ENCODE data around the gene DNAJB1. TPM values are rescaled to one million over a fixed set of nuclear protein-coding genes. Genes with fewer than 3 reads are reported as not detected.

DNAJB1 gene
- polyA plus RNA-seq, 1 experiment: 88.3 TPM

DNA sequence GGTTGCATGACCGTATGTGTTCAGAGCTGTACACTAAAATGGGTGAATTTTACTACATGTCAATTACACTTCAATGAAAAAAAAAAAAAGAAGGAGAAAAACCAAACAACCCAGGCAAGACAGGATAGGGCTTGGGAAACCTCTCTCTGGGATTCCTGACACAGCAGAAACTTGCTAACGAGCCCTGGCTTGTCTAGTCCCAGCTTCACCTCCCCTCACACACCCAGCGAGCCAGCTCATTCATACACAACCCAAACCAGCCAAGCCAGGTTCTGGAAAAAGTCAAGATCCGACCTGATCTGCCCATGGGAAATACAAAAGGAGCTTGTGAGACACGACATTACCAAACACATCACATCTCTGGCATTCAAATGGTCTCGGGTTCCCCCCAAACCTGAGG, 7.5 kb upstream of the DNAJB1 start:
- POLR2A ChIA-PET: interaction anchor here (0.5 to 0.8 kb wide), 2 partner anchors 16 to 27 kb away, joined by 3 to 4 read pairs; no protein-coding TSS in a partner anchor
- no peaks in the 10 kb centered on the region for H3K9me3 ChIP-seq (ENCODE audit: control insufficient read depth, insufficient read depth, low read length)
- CTCF ChIA-PET: interaction anchor here (1.7 kb wide), 1 partner anchor 31 kb away, joined by 6 read pairs; no protein-coding TSS in a partner anchor
- H3K27ac ChIP-seq (ENCODE audit: low read depth, low read length): no peak overlapping the region
- DNase-seq (ENCODE audit: low read depth, low spot score): no peak
- no peak overlapping the region for H3K4me3 ChIP-seq (ENCODE audit: low read depth, low read length)
- TF ChIP-seq, protein P1, sequence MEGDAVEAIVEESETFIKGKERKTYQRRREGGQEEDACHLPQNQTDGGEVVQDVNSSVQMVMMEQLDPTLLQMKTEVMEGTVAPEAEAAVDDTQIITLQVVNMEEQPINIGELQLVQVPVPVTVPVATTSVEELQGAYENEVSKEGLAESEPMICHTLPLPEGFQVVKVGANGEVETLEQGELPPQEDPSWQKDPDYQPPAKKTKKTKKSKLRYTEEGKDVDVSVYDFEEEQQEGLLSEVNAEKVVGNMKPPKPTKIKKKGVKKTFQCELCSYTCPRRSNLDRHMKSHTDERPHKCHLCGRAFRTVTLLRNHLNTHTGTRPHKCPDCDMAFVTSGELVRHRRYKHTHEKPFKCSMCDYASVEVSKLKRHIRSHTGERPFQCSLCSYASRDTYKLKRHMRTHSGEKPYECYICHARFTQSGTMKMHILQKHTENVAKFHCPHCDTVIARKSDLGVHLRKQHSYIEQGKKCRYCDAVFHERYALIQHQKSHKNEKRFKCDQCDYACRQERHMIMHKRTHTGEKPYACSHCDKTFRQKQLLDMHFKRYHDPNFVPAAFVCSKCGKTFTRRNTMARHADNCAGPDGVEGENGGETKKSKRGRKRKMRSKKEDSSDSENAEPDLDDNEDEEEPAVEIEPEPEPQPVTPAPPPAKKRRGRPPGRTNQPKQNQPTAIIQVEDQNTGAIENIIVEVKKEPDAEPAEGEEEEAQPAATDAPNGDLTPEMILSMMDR (IDR thresholded peaks at IDR 0.05; ENCODE audit: low read depth, low read length): no peak
- H3K27me3 ChIP-seq (ENCODE audit: control insufficient read depth, insufficient read depth, low read length): no peaks in the 10 kb centered on the region

DNA sequence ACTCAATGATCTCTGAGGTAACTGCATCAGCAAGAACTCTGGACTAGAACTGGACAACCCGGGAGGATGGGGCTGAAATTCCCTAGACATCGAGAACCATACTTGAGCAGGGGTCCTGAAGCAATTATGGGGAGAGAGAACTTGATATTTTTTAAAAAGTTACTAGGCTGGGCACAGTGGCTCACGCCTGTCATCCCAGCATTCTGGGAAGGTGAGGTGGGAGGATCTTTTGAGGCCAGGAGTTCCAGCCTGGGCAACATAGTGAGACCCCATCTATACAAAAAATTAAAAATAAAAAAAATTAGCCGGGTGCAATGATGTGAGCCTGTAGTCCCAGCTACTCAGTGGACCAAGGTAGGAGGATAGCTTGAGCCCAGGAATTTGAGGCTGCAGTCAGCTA, 2.3 kb upstream of the DNAJB1 start:
- Histone ChIP-seq H3K27me3 (ENCODE audit: control insufficient read depth, insufficient read depth, low read length) (no peaks in the 10 kb centered on the region), H3K27ac (ENCODE audit: low read depth, low read length) (peak overlapping the region; percentile 70), H3K4me3 (ENCODE audit: low read depth, low read length) (no peak overlapping the region), H3K9me3 (ENCODE audit: control insufficient read depth, insufficient read depth, low read length) (no peaks in the 10 kb centered on the region; the same call in 1 of the 2 replicates)
- POLR2A ChIA-PET: interaction anchor here (0.6 kb wide), 1 partner anchor 11 kb away, joined by 3 read pairs; no protein-coding TSS in a partner anchor
- TF ChIP-seq, protein P1 (IDR thresholded peaks at IDR 0.05; ENCODE audit: low read depth, low read length): no peak
- CTCF ChIA-PET: interaction anchor here (1.6 kb wide), 1 partner anchor 40 kb away, joined by 3 read pairs; no protein-coding TSS in a partner anchor
- DNase-seq (ENCODE audit: low read depth, low spot score): no peak

DNA sequence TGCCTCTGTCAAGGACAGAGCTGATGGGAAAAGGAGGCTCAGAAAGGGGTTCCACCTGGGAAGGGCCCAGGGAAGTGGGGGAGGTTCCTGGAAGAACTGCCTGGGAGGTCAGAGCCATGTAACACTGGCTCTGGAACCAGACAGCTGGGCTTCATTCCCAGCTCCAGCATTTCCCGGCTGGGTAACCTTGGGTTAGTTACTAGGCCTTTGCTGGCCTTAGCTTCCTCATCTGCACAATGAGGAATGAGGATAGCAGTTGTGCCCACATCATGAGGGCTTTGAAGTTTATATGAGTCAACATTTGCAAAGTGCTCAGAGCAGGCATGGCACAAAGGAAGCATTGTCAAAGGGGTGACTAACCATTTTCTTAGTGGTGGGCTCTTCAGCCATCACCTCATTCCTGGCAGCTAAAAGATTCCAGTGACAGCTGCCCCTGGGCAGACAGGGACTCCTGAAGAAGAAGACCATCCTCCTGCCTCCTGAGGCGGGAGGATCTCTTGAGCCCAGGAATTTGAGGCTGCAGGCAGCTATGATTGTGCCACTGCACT, 1.7 kb upstream of the DNAJB1 start:
- POLR2A ChIA-PET: interaction anchor here (0.5 to 0.8 kb wide), 6 partner anchors 9 to 689 kb away, joined by 3 read pairs; no protein-coding TSS in a partner anchor
- CTCF ChIA-PET: interaction anchor here (1.6 kb wide), 1 partner anchor 40 kb away, joined by 3 read pairs; no protein-coding TSS in a partner anchor

DNA sequence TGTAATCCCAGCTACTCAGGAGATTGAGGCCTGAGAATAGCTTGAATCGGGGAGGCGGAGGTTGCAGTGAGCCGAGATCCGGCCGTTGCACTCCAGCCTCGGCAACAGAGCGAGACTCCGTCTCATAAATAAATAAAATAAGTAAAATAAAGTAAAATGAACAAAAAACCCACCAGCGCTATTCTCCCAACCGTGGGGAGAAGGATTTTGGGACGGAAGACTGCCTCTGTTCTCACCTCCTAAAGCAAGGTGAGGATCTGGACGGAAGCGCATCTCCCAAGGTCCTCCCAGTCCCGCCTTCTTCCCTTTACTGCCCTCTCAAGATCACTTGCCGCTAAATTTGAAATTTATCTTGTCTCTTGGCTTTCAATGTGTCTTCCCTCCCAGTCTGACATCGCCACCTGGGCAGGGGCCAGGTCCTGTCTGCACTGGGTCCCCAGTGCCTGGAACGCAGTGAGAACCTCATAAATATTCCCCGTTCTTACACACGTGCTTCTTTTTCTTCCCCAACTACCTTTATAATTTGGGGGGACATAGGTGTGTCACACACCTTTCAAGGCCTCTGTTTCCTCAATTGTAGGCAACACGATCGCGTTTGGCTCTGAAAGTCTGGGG, 1.2 kb upstream of the DNAJB1 start:
- H3K4me3 ChIP-seq (ENCODE audit: low read depth, low read length): no peak overlapping the region
- no peaks in the 10 kb centered on the region; the same call in 1 of the 2 replicates for H3K9me3 ChIP-seq (ENCODE audit: control insufficient read depth, insufficient read depth, low read length)
- H3K27me3 ChIP-seq (ENCODE audit: control insufficient read depth, insufficient read depth, low read length): no peaks in the 10 kb centered on the region
- ChIA-PET POLR2A (interaction anchor here (0.5 to 0.8 kb wide), 5 partner anchors 8 to 690 kb away, joined by 3 read pairs; no protein-coding TSS in a partner anchor), CTCF (interaction anchor here (0.5 to 1.6 kb wide), 2 partner anchors 29 to 39 kb away, joined by 3 read pairs; no protein-coding TSS in a partner anchor)
- H3K27ac ChIP-seq (ENCODE audit: low read depth, low read length): peak overlapping the region; percentile 70
- TF ChIP-seq, protein P1 (IDR thresholded peaks at IDR 0.05; ENCODE audit: low read depth, low read length): no peak
- no peak for DNase-seq (ENCODE audit: low read depth, low spot score)

More for the DNA sequence above, 1.7 kb upstream of the DNAJB1 start:
- Histone ChIP-seq H3K27ac (ENCODE audit: low read depth, low read length) (peak overlapping the region; percentile 70), H3K4me3 (ENCODE audit: low read depth, low read length) (no peak overlapping the region), H3K27me3 (ENCODE audit: control insufficient read depth, insufficient read depth, low read length) (no peaks in the 10 kb centered on the region), H3K9me3 (ENCODE audit: control insufficient read depth, insufficient read depth, low read length) (no peaks in the 10 kb centered on the region; the same call in 1 of the 2 replicates)
- TF ChIP-seq, protein P1 (IDR thresholded peaks at IDR 0.05; ENCODE audit: low read depth, low read length): no peak
- no peak for DNase-seq (ENCODE audit: low read depth, low spot score)
